Osteoblast (primary cell): ENCODE results near the gene TNFRSF1B. TPM values are rescaled to one million over a fixed set of nuclear protein-coding genes. Genes with fewer than 3 reads are reported as not detected.

Experiments used
- DNase-seq: peaks from one replicate; pipeline ENCODE4 v3.0.0; 2011; ENCODE audit warnings: low spot score, mixed read lengths; ENCODE audit not compliant: insufficient read length; ENCODE audit errors: missing footprints
- H2AFZ ChIP-seq: 2 replicates; pipeline ENCODE4 v1.6.0; 2011; ENCODE audit warnings: mild to moderate bottlenecking, low read length
- H3K27ac ChIP-seq: 2 replicates; pipeline ENCODE4 v1.5.1; 2011; ENCODE audit warnings: mild to moderate bottlenecking, low read depth, low read length, moderate library complexity
- H3K27me3 ChIP-seq: 2 replicates; pipeline ENCODE4 v1.6.0; 2012; ENCODE audit warnings: mild to moderate bottlenecking, control low read depth, inconsistent platforms, low read length, moderate library complexity; ENCODE audit not compliant: insufficient read depth
- H3K36me3 ChIP-seq: 2 replicates; pipeline ENCODE4 v1.5.1; 2011; ENCODE audit warnings: mild to moderate bottlenecking, low read length, control low read depth, moderate library complexity; ENCODE audit not compliant: insufficient read depth
- H3K4me1 ChIP-seq: 2 replicates; pipeline ENCODE4 v1.5.1; 2011; ENCODE audit warnings: mild to moderate bottlenecking, low read length, control low read depth, moderate library complexity; ENCODE audit not compliant: insufficient read depth
- H3K4me2 ChIP-seq: 2 replicates; pipeline ENCODE4 v1.6.0; 2011; ENCODE audit warnings: mild to moderate bottlenecking, low read length; ENCODE audit not compliant: insufficient read depth
- H3K4me3 ChIP-seq: fragments of 200-600 bp; sonication (generic); 3 replicates; pipeline ENCODE4 v1.5.1; 2012; ENCODE audit warnings: mild to moderate bottlenecking, low read length, inconsistent platforms; ENCODE audit not compliant: insufficient read depth
- H3K79me2 ChIP-seq: 2 replicates; pipeline ENCODE4 v1.6.0; 2012; ENCODE audit warnings: mild to moderate bottlenecking, low read length, control low read depth, inconsistent platforms; ENCODE audit not compliant: insufficient read depth
- H3K9me3 ChIP-seq: 2 replicates; pipeline ENCODE4 v1.5.1; 2011; ENCODE audit warnings: low read depth, low read length, control low read depth
- H4K20me1 ChIP-seq: 2 replicates; pipeline ENCODE4 v1.6.0; 2012; ENCODE audit warnings: mild to moderate bottlenecking, low read length, control low read depth; ENCODE audit not compliant: insufficient read depth
- total RNA-seq: library from RNA; depleted of rRNA; stranded (reverse); fragments of >200 nt; gene quantifications from 2 replicates; pipeline ENCODE4 v1.2.3, GENCODE V29; 2012
- TF ChIP-seq, protein P1 (sequence below): IDR thresholded peaks from 2 replicates; pipeline ENCODE4 v1.5.1; 2011; ENCODE audit warnings: mild to moderate bottlenecking, low read depth, low read length, moderate library complexity; ENCODE audit errors: extremely low read depth

The TNFRSF1B gene
- total RNA-seq: 11.2 and 12.7 TPM in 2 replicates

GRCh38 chr1:12166834-12167492 lies at the start of gene TNFRSF1B:
TSS of gene TNFRSF1B (plus strand) at chr1:12166991. CDS start at chr1:12167092, 101 bp downstream.
- Histone ChIP-seq H2AFZ (peak within 1 kb of the TSS; percentile 47), H3K9me3 (no peaks in the 10 kb centered on the region), H3K27ac (peak within 1 kb of the TSS; percentile 51), H3K4me2 (peak within 1 kb of the TSS; percentile 82), H4K20me1 (peaks cover 19% of the 10 kb centered on the region), H3K4me3 (peak within 1 kb of the TSS; percentile 77), H3K36me3 (no peaks in the 10 kb centered on the region), H3K27me3 (no peaks in the 10 kb centered on the region), H3K4me1 (peaks cover 15% of the 10 kb centered on the region), H3K79me2 (peaks cover 48% of the 10 kb centered on the region)
- DNase-seq: peak; percentile 97
- TF ChIP-seq, protein P1, sequence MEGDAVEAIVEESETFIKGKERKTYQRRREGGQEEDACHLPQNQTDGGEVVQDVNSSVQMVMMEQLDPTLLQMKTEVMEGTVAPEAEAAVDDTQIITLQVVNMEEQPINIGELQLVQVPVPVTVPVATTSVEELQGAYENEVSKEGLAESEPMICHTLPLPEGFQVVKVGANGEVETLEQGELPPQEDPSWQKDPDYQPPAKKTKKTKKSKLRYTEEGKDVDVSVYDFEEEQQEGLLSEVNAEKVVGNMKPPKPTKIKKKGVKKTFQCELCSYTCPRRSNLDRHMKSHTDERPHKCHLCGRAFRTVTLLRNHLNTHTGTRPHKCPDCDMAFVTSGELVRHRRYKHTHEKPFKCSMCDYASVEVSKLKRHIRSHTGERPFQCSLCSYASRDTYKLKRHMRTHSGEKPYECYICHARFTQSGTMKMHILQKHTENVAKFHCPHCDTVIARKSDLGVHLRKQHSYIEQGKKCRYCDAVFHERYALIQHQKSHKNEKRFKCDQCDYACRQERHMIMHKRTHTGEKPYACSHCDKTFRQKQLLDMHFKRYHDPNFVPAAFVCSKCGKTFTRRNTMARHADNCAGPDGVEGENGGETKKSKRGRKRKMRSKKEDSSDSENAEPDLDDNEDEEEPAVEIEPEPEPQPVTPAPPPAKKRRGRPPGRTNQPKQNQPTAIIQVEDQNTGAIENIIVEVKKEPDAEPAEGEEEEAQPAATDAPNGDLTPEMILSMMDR: no peak

DNA sequence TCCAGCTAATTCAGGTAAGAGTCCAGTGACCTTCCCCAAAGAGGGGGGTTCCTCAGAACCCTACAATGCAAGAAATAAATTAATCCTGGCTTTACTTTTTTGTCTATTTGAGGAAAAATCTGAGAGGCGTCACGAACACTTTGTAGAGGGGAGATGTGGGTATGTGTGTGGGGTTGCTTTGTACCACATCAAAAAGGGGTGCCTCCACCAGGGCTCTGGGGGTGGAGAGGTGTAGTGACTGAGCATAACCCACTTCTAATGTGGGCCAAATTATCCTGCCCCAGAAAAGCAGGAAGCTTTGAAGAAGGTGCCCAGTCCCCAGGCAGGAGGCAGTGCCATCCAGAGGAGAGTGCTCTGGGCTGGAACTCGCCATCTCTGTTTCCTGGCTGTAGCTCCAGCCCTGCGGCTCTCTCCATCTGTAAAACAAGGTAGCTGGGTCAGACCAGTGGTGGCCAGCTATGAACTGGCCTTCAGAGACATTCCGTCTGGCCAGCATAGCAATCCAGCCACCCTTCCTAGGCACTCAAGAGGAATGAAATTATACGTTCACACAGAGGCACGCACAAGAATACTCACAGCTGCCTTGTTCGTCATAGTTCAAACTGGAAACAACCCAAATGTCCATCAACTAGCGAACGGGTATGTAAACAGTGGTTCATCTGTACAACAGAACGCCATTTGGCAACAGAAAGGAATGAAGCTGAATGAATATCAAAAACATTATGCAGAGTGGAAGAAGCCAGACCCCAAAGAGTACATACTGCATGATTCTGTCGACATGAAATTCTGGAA lies 45.4 kb upstream of the TNFRSF1B start:
- Histone ChIP-seq H3K27ac (no peak overlapping the region), H3K4me3 (no peak overlapping the region), H2AFZ (peak overlapping the region; percentile 69), H3K4me2 (peak overlapping the region; percentile 32), H3K27me3 (no peaks in the 10 kb centered on the region), H3K9me3 (no peaks in the 10 kb centered on the region), H3K36me3 (no peaks in the 10 kb centered on the region), H3K4me1 (peaks cover 3% of the 10 kb centered on the region), H3K79me2 (no peaks in the 10 kb centered on the region), H4K20me1 (no peaks in the 10 kb centered on the region)
- DNase-seq: peak; percentile 61
- TF ChIP-seq, protein P1: no peak

DNA sequence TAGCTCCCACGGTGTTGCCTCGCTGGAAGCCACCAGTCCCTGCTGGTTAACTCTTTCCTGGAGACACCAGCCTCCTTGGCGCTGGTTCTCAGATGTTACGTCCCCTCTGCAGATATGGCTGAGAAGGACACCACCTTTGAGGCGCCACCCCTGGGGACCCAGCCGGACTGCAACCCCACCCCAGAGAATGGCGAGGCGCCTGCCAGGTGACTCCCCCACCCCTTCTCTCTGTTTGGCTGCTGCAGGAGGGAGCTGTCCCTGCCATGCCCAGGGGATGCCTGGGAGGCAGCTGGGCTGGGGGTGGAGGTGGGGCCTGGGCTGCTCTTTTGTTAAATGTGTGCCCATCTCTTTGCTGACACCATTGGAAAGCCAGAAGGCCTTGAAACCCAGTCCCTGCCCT lies 43.6 kb upstream of the TNFRSF1B start:
- TF ChIP-seq, protein P1: no peak
- H3K9me3 ChIP-seq: no peaks in the 10 kb centered on the region
- no peak overlapping the region for H3K4me2 ChIP-seq
- no peak overlapping the region for H3K4me3 ChIP-seq
- no peaks in the 10 kb centered on the region for H3K36me3 ChIP-seq
- no peaks in the 10 kb centered on the region for H4K20me1 ChIP-seq
- no peaks in the 10 kb centered on the region for H3K27me3 ChIP-seq
- H3K27ac ChIP-seq: no peak overlapping the region
- H3K4me1 ChIP-seq: peaks cover 3% of the 10 kb centered on the region
- no peak for DNase-seq
- H3K79me2 ChIP-seq: no peaks in the 10 kb centered on the region
- H2AFZ ChIP-seq: no peak overlapping the region
